HG02884 (cell line): Measurements from ENCODE around the gene GEMIN5.
"Not testable (repeated sequence)": the region's sequence is repeated elsewhere in the genome, so short reads cannot be mapped to it uniquely, and the experiment has no call there.

Experiments used
- ATAC-seq: cut with Tn5 transposase; IDR thresholded peaks from one replicate; pipeline ENCODE4 v1.9.1; 2021; ENCODE audit warnings: mild to moderate bottlenecking, moderate library complexity; ENCODE audit not compliant: unreplicated experiment

Gene GEMIN5

DNA sequence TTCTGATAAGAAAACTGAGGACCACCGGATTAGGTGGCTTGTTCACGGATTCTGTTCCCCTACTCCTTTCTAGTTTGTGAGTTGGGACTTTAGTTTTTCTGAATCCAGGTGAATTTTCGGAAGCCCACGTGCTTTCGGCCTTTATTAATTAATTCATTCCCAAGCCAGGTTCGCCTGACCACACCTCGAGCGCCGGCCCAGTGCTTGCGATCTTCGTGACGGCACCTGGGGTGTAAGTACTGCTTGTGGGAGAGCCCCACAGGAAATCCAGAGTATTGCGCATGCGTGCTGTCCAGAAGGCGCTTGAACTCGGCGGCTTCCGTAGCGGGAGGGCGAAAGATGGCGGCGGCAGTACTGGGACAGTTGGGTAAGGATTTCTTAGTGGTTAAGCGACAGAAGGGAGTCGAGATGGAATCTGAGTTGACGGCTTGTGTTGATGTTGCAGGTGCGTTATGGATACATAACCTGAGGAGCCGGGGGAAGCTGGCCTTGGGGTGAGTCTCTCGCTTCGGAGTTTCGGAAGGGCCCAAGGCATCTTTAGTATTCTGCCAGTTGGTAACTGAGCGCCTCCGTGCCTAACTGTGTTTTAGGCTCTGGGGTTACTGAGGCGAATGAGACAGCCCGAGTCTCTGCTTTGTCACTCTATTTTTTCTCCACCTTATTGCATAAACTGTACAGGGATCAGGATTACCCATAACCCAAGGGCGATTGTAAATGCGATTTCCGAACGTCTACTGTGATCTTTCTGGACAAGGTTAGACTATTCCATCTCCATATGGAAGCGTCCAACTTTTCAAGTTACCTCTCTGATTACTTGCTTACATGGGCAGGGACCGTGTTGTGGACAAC, 3.0 kb upstream of the GEMIN5 start, which contains the start of gene MRPL22:
Gene MRPL22, plus strand, starts transcription at position 302 of the 849 bp plus-strand sequence. Its CDS starts 38 bp downstream, at position 340.
- ATAC-seq, result peak; percentile 40

DNA sequence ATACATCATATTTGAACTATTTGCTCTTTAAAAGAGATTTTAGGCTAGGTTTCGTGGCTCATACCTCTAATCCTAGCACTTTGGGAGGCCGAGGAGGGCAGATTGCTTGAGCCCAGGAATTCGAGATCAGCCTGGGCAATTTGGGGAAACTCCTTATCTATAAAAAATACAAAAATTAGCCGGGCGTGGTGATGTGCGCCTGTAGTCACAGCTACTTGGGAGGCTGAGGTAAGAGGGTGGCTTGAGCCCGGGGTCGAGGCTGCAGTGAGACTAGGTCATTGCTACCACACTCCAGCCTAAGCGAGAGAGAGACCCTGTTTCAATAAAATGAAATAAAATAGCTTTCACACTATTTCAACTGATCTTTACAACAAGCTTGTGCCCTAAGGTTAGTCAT, 2.4 kb upstream of the GEMIN5 start:
- ATAC-seq, result no peak

DNA sequence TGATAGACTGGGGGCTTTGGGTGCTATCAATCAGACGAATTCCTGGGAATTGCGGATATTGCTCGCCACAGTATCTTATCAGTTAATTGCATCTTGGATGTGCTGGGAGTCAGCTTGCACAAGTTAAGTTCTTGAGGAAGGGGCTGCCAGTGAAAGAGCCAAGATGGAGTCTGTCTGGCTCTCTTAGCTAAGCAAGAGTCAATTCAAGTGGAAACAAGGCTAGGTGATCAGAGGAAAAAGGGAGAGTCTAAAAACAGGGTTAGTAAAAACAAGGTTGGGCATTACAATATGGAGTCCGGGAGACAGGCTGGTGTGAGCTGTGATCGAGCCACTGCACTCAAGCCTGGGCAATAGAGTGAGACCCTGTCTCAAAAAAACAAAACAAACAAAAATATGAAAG, 1.4 kb upstream of the GEMIN5 start:
- ATAC-seq, result not testable (repeated sequence)

DNA sequence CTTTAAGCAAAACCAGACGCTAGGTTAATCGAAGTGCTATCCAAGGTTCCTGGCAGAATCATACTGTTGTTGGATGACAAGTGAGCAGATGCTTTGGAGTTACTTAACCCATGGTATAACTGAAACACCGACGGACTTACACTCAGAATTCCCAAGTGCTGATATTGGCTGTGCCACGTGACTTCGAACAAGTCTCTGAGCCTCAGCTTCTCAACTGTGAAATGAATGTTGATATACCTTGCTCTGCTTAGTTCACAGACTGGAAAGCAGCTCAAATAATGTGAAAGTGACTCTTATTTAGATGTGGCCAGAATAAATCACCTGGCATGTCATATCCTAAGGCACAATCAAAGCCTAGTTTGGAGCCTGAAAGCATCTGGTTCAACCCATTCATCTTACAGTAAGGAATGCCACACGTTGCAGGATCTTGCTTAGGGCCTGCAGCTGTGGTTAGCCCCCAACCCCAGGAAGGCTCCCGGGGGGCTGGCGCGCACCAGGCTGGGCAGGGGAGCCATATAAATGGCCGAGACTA, 759 bp downstream of the GEMIN5 start:
- ATAC-seq, result no peak

DNA sequence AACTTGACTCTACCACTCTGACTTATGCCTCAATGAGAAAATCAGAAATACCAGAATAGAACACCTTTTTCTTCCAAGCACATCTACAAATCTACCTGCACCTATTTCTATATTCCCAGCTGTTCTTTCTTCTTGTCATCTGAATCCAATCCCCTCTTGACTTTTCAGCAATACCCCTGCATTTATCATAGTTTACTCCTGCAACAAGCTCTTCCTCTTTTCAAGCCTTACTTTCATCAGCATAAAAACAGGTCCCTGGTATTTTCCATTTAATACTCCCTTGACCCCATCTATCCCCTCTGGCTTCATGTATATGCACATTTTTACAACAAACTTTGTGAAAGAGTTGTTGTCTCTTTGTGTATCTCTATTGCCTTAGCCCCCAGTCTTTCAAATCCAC, 3.1 kb downstream of the GEMIN5 start:
- ATAC-seq, result no peak

DNA sequence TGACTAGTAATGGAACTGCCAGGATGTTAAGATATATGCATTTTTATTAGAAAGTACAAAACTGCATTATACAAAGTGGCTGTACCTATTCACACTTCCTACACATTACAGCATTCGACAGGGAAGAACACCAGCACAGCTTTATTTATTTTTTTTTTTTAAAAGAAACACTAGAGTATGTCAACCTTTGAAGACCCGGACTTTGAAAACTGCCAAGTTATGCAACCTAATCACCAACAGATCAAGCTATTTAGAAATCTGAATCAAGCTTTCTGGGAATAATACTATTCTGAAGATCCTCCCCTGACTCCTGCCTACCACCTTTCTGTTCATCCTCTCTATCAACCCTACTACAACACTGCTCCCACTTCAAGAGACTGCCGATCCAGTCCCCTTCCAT, 4.5 kb downstream of the GEMIN5 start:
- no peak for ATAC-seq

DNA sequence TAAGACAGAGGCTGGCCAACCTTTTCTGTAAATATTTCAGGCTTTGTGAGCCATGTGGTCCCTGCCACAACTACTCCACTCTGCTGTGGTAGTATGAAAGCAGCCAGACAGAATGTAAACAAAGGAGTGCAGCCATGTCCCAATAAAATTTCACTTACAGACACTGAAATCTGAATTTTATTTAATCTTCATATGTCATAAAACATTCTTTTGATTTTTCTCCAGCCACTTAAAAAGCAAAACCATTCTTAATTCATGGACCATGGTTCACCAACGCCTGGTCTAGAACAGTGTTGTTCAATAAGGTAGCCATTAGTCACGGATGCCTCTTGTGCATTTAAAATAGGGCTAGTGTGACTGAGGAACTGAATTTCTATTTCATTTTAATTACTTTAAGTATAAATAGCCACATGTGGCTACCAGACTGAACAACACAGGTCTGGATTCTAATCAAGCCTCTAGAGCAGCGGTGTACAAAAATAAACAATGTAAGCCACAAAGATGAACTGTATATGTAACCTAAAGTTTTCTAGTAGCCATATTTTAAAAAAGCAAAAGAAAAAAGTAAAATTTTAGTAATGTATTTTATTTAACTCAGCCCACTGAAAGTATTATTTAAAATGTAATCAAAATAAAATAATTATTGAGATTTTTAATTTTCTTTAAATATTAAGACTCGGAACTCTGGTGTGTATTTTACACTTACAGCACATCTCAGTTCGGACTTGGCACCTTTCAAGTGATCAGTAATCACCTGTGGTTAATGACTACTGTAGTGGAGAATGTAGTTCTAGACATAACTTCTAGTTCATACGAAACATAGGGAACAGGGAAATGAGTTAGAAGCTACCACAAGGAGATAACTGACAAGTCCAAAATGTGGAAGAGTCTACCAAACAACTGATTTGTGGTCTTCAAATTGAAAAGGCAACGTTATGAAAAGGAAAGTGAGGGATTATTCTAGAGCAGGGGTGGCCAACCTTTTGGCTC, 14.3 kb downstream of the GEMIN5 start:
- no peak for ATAC-seq

DNA sequence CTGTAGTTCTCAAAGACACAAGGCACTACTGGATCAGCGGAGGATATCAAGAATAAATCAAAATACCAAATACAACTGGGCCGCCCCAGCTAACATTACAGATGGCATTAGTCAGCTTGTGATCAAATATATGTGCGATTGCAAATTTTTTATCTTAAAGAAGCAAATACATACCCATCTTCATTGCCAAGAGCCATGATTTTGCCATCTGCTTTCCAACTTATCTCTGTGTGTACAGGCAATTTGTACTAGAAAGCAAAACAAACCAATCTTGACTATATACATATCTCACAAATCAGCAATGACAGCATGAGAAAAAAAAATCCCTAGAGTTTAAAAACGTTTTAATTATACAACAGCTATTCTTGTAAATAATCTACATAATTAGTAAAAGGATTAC, 20.3 kb downstream of the GEMIN5 start:
- ATAC-seq, result no peak

DNA sequence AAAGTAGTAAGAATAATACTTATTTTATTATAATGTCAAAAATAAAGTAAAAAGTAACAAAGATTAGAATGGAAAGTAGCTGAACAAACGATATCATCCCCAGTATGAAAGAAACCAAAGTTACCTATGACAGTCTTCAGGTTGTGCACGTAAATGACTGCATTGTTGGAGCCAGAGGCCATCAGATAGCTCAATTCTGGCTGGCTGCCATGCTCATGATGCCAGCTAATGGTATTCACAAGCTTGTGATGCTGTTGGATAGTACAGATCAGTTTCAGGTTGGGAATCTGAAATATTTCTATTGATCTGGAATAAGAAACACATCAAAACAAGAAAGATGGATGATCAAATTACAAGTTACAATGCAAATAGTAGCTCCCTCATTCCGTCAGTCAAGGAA, 21.1 kb downstream of the GEMIN5 start:
- ATAC-seq, result no peak

DNA sequence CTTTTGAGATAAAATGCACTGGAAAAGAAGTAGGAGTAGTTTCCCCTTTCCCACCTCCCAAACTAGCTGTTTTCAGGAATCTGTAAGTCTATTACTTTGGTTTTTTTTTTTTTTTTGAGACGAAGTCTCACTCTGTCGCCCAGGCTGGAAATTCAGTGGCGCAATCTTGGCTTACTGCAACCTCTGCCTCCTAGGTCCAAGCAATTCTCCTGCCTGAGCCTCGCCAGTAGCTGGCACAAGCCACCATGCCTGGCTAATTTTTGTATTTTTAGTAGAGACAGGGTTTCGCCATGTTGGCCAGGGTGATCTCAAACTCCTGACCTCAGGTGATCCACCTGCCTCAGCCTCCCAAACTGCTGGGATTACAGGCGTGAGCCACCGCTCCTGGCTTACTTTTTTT, 32.4 kb downstream of the GEMIN5 start:
- ATAC-seq, result not testable (repeated sequence)

DNA sequence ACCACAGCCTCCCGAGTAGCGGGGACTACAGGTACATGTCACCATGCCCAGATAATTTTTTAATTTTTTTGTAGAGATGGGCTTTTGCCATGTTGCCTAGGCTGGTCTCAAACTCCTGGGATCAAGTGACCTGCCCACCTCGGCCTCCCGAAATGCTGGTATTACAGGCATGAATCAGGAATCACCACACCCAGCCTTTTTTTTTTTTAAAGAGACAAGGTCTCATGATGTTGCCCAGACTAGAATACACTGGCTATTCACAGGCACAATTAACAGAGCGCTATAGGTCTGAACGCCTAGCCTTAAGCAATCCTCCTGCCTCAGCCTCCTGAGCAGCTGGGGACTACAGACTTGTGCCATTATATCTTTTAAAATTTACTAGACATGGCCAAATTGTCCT, 36.1 kb downstream of the GEMIN5 start:
- no peak for ATAC-seq

DNA sequence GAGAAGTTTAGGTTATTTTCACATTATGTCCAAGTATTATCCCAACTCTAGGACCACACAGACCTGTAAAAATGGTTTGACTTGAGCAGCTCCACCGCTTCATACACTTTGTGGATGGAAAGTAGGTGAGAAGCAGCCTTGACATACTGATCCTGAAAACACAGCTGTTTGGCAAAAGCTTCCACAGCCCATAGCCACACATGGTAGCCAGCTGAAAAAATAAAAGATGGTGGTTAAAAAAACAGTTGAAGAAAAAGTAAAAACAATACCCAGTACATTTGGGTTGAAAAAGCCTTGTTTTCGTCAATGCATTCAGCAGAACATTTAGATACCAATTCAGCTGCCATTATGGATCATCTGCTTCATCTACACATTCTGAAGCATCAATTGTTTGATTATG, 36.7 kb downstream of the GEMIN5 start:
- no peak for ATAC-seq

DNA sequence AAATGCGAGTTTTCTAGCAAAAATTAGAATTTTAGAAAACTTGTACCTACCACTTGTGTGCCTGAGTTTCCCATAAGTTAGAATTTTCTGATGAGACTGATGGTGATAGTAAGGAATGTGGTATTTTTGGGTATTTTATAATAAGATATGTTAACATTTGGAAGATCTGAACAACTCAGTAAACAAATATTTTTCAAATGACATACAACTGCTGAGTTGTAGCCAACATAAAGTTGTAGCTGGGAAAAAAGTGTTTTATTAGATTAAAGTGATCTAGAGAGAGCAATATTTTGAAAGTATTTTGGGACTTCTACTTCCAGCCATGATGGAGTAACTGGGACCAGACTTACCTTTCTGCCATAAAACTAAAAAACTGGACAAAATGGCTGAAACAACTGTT, 37.9 kb downstream of the GEMIN5 start:
- no peak for ATAC-seq

DNA sequence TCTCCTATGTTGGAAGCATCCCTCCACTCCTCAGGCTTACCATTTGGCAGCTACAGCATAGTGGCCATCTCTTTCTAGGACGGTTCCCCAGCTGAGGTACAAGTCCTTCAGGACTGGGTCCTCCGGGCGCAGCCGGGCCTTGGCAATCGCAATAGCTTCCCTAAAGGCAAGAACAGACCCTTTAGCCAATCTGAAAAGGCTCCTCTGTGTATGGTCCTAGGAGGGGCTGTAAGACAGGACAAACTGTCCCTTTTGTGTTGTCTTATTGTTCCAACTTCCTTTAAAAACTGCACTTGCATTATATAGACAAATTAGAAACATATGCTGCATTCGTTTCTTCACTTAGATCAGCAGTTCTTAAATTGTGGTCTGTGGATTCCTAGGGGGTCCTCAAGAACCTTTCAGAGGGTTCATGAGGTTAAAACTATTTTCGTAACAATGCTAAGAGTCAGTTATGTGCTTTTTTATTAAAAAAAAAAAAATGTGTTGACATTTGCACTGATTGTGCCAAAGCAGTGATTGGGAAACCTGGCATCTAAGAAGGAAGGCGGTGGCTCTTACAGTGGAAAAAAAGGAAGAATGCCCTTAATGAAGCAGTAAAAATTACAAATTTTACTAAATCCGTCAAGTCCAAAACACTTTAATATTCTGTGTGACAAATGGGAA, 38.7 kb downstream of the GEMIN5 start:
- ATAC-seq, result no peak

DNA sequence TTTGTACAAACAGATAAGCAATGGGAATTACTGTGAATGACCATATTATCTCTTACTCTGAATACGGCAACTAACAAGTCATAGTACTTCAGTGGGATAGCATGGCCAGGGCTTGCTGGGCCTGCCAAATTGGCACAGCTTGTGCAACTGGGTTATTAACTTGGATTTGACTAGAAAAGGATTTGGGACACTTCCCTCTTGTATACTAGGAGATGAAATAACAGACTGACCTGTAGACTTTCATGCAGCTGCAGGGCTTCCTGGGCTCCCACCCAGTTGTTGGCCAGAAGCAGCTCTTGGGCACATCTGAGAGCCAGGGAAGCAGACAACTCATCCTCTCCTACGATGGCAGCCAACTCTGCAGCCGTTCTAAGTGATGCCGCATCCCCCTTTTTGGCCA, 39.8 kb downstream of the GEMIN5 start:
- no peak for ATAC-seq

DNA sequence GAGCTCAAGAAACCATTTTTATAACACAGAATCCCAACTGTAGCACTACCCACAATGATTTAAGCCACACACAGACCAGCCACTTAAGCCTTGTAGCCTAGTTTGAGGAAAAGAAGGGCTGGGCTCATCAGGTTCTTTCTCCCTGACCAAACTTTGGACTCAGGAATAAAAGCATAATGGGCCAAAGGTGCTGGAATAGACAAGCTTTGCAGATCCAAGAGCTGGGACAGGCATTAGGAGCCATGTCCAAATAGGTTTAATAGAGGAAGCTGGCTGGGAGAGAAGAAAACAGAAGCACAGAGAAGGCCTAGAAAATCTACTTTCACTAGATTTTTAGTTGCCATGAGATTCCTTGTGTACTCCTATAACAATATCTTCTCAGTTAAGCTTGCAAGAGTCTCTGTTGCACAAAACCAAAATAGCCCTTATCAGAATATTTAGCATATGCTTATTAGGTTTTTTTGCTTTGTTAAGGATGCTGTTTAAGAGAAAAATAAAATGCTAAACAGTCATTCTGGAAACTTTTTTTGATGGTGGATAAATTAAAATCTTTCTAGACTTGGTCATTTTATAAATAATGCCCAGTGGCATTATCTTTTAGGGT, 41.3 kb downstream of the GEMIN5 start:
- ATAC-seq, result no peak

DNA sequence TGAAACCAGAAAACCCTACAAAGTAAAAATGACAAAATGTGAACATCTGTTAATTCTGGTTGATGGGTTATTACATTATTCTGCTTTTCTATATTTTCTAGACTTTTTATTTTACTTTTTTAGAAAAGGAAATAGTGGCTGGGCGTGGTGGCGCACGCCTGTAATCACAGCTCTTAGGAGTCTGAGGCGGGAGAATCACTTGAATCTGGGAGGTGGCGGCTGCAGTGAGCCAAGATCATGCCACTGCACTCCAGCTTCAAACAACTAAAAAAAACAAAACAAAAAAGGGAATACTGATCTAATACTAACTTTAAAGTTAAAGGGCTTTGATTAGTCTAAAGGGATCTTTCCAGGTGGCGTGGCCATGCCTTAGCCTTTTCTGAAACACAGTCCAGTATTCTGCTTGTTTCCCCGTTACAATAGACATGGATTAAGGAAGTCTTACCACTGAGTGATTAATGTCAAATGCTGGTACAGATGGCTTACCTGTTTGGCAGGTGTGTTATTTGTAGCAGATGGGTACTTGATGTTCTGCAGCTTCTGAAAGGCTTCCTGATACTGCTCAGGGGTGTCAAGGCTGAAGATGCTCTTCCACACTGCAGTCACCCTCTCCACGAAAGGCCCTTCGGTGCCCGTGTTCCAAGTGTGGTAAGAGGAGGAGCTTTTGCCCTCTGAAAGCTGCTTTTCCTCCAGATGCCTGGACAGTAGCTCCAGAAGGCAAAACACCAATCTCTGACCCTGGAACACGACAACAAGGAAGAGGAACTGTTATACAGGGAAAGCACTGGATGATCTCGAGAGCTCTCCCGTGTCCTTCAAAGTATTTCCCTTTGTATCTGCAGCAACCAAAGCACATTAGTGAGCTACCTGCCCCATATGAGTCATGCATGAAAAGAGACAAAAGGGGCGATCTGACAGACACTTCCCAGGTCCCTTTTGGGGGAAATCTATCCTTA, 42.1 kb downstream of the GEMIN5 start:
- ATAC-seq, result no peak

DNA sequence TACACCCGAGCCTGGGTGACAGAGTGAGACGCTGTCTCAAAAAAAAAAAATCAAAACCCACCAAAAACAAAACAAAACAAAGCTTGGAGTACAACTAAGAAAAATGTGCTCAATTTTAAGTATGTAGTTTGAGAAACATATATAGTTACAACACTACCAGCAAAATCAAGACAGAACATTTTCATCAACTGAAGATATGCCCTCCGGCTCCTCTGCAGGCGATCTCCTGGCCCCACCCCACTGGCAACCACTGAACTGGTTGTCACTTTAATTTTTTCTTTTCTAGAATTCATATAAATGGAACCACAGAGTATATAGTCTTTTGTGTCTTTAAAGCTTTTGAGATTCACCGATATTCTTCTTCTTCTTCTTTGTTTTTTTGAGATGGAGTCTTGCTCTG, 44.6 kb downstream of the GEMIN5 start:
- no peak for ATAC-seq

DNA sequence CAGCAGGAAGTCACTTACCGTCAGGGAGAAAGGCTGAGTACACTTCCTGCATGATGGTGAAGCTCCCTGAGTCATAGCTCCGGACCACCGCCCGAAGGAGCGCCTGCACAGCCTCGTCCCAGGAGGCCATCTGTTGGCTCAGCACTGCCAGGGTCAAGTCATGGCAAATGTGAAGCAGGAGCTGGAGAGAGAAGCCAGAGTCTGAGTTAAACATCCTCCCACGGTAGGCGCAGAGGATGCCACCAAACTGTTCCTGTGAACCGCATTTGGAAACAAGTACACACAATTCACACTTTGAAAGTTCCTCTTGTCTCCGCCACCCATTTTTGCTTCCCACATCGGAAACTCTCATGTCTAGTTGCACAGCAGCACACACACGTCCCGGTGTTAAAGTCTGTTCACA, 45.6 kb downstream of the GEMIN5 start:
- no peak for ATAC-seq
